ENCODE measurements around the gene CDHR1. TPM values are rescaled to one million over a fixed set of nuclear protein-coding genes. Genes with fewer than 3 reads are reported as not detected.

The CDHR1 gene
- total and polyA plus RNA-seq, 2 donors (not counting 1 experiment from before 2014, with no cell fraction given), result 0.05 TPM; not detected in 1

GRCh38 chr10:84200537-84201243 is 6.4 kb downstream of the CDHR1 start:
- Histone ChIP-seq H3K27ac (ENCODE audit: insufficient read depth, low read length) (no peak overlapping the region), H3K4me1 (ENCODE audit: control insufficient read depth, extremely low read depth, insufficient read depth, low read length) (no peaks in the 10 kb centered on the region), H3K4me2 (ENCODE audit: extremely low read depth, insufficient read depth, low read length) (no peak overlapping the region), H3K36me3 (ENCODE audit: control insufficient read depth, insufficient read depth, low read length) (no peaks in the 10 kb centered on the region), H3K9me3 (ENCODE audit: control insufficient read depth, insufficient read depth, low read depth, low read length) (no peaks in the 10 kb centered on the region), H3K9ac (ENCODE audit: insufficient read depth, low read length) (no peak overlapping the region), H2AFZ (ENCODE audit: low read length) (no peak overlapping the region), H3K4me3 (replicated peaks in 1 of 4; ENCODE audit: control extremely low read depth in 1 of 4, insufficient read depth in 1 of 4, low read depth in 3 of 4, low read length in 4 of 4) (no peak overlapping the region), H3K79me2 (ENCODE audit: control insufficient read depth, insufficient read depth, low read length) (no peaks in the 10 kb centered on the region), H4K20me1 (ENCODE audit: control insufficient read depth, extremely low read depth, insufficient read depth, low read length) (no peaks in the 10 kb centered on the region), H3K27me3 (ENCODE audit: control insufficient read depth, insufficient read depth, low read length) (peaks cover 7% of the 10 kb centered on the region)
- TF ChIP-seq EZH2 (IDR thresholded peaks at IDR 0.05; ENCODE audit: low read length, missing control alignments) (no peak), CTCF (conservative IDR thresholded peaks at IDR 0.05 in 1 of 2, IDR thresholded peaks at IDR 0.05 in 1 of 2; ENCODE audit: low read depth in 1 of 2, low read length in 2 of 2) (no peak)
- DNase-seq (ENCODE audit: low read depth in 2 of 2), result no peak

DNA sequence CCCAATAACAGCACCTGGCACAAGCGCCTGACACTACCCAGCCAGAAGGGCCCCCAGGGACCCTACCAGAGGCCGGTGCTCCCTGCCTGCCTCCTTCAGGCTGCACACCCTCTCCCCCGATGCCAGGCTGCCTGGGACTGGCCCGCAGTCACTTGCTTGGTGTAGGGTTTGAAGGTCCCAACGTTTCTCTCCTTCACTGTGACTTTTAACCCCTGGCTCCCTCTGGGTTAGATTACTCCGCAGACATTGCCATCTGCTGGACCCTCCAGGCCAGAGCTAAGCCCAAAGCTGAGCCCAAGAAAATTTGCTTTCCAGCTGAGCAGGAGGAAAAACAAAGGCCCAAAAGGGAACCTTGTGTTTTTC is 6.9 kb downstream of the CDHR1 start:
- Histone ChIP-seq H3K4me2 (ENCODE audit: extremely low read depth, insufficient read depth, low read length) (no peak overlapping the region), H3K36me3 (ENCODE audit: control insufficient read depth, insufficient read depth, low read length) (no peaks in the 10 kb centered on the region), H4K20me1 (ENCODE audit: control insufficient read depth, extremely low read depth, insufficient read depth, low read length) (no peaks in the 10 kb centered on the region), H3K9ac (ENCODE audit: insufficient read depth, low read length) (no peak overlapping the region), H3K4me3 (replicated peaks in 1 of 4; ENCODE audit: control extremely low read depth in 1 of 4, insufficient read depth in 1 of 4, low read depth in 3 of 4, low read length in 4 of 4) (no peak overlapping the region), H3K79me2 (ENCODE audit: control insufficient read depth, insufficient read depth, low read length) (no peaks in the 10 kb centered on the region), H3K9me3 (ENCODE audit: control insufficient read depth, insufficient read depth, low read depth, low read length) (no peaks in the 10 kb centered on the region), H2AFZ (ENCODE audit: low read length) (no peak overlapping the region), H3K27me3 (ENCODE audit: control insufficient read depth, insufficient read depth, low read length) (peaks cover 2% of the 10 kb centered on the region), H3K27ac (ENCODE audit: insufficient read depth, low read length) (no peak overlapping the region), H3K4me1 (ENCODE audit: control insufficient read depth, extremely low read depth, insufficient read depth, low read length) (no peaks in the 10 kb centered on the region)
- TF ChIP-seq EZH2 (IDR thresholded peaks at IDR 0.05; ENCODE audit: low read length, missing control alignments) (no peak), CTCF (conservative IDR thresholded peaks at IDR 0.05 in 1 of 2, IDR thresholded peaks at IDR 0.05 in 1 of 2; ENCODE audit: low read depth in 1 of 2, low read length in 2 of 2) (no peak)
- DNase-seq (ENCODE audit: low read depth in 2 of 2), result no peak

DNA sequence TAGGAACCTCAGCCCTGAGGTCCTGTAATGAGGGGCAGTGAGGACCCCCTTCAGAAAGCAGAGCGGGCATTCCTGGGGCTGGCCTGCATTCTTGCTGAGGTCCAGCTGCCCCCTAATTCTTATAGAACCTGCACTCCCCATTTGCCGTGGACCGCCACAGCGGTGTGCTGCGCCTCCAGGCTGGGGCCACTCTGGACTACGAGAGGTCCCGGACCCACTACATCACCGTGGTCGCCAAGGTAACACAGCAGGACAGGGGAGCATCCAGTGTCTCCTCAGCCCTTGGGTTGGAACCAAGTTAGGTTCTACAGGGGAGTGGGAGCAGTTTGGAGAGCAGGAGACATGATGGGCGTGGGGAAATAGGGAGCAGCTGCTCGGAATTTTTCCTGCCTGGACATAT is 7.3 kb downstream of the CDHR1 start:
- H3K9ac ChIP-seq (ENCODE audit: insufficient read depth, low read length), result no peak overlapping the region
- no peak overlapping the region for H2AFZ ChIP-seq (ENCODE audit: low read length)
- no peaks in the 10 kb centered on the region for H3K79me2 ChIP-seq (ENCODE audit: control insufficient read depth, insufficient read depth, low read length)
- no peak overlapping the region for H3K27ac ChIP-seq (ENCODE audit: insufficient read depth, low read length)
- H4K20me1 ChIP-seq (ENCODE audit: control insufficient read depth, extremely low read depth, insufficient read depth, low read length), result no peaks in the 10 kb centered on the region
- no peaks in the 10 kb centered on the region for H3K27me3 ChIP-seq (ENCODE audit: control insufficient read depth, insufficient read depth, low read length)
- H3K36me3 ChIP-seq (ENCODE audit: control insufficient read depth, insufficient read depth, low read length), result no peaks in the 10 kb centered on the region
- H3K4me2 ChIP-seq (ENCODE audit: extremely low read depth, insufficient read depth, low read length), result no peak overlapping the region
- no peak for DNase-seq (ENCODE audit: low read depth in 2 of 2)
- H3K4me1 ChIP-seq (ENCODE audit: control insufficient read depth, extremely low read depth, insufficient read depth, low read length), result no peaks in the 10 kb centered on the region
- no peak for TF ChIP-seq CTCF (conservative IDR thresholded peaks at IDR 0.05 in 1 of 2, IDR thresholded peaks at IDR 0.05 in 1 of 2; ENCODE audit: low read depth in 1 of 2, low read length in 2 of 2)
- TF ChIP-seq EZH2 (IDR thresholded peaks at IDR 0.05; ENCODE audit: low read length, missing control alignments), result no peak
- H3K9me3 ChIP-seq (ENCODE audit: control insufficient read depth, insufficient read depth, low read depth, low read length), result no peaks in the 10 kb centered on the region
- H3K4me3 ChIP-seq (replicated peaks in 1 of 4; ENCODE audit: control extremely low read depth in 1 of 4, insufficient read depth in 1 of 4, low read depth in 3 of 4, low read length in 4 of 4), result no peak overlapping the region
